OCI-LY7 (cell line): ENCODE measurements around the gene MILR1. TPM values are rescaled to one million over a fixed set of nuclear protein-coding genes. Genes with fewer than 3 reads are reported as not detected.

Experiments used
- BruUV-seq: library from RNA; stranded (reverse); fragments of 400-500 nt; replicated peaks from 2 replicates; lab custom pipeline; 2021; lab: Mats Ljungman, UMichigan
- CTCF ChIA-PET: fragments of 300-600 bp; sonication (Branson Sonifier 250); formaldehyde crosslinking; loops from one replicate; lab custom pipeline; 2022; ENCODE audit warnings: antibody characterized with exemption; ENCODE audit not compliant: unreplicated experiment; lab: Charles Lee
- POLR2A ChIA-PET: fragments of 300-600 bp; sonication (Branson Sonifier 250); formaldehyde crosslinking; loops from one replicate; lab custom pipeline; 2022; ENCODE audit warnings: antibody characterized with exemption; lab: Charles Lee
- DNase-seq: peaks from one replicate; pipeline ENCODE4 v3.0.0-alpha.2; 2015; ENCODE audit warnings: low spot score
- H2AFZ ChIP-seq: fragments of 200-600 bp; sonication (generic), shearing (Covaris generic); 2 replicates; pipeline ENCODE4 v1.6.1; 2014; ENCODE audit warnings: mild to moderate bottlenecking, antibody characterized with exemption, low read length, moderate library complexity
- H3K27ac ChIP-seq: fragments of 200-600 bp; sonication (generic); 2 replicates; pipeline ENCODE4 v1.5.1; 2014; ENCODE audit warnings: mixed run types, low read depth, mild to moderate bottlenecking, moderate library complexity, low read length, inconsistent platforms; ENCODE audit not compliant: poor library complexity, severe bottlenecking
- H3K36me3 ChIP-seq: fragments of 200-600 bp; sonication (generic); 2 replicates; pipeline ENCODE4 v1.6.1; 2014; ENCODE audit warnings: mild to moderate bottlenecking, antibody characterized with exemption, low read length, moderate library complexity, mixed read lengths; ENCODE audit not compliant: insufficient read depth
- H3K4me1 ChIP-seq: fragments of 200-600 bp; sonication (generic); 2 replicates; pipeline ENCODE4 v1.5.1; 2014; ENCODE audit warnings: mild to moderate bottlenecking, low read length; ENCODE audit not compliant: insufficient read depth, poor library complexity, severe bottlenecking
- H3K4me2 ChIP-seq: fragments of 200-600 bp; sonication (generic); 2 replicates; pipeline ENCODE4 v1.6.1; 2014; ENCODE audit warnings: mild to moderate bottlenecking, low read length
- H3K4me3 ChIP-seq: fragments of 200-600 bp; sonication (generic); 2 replicates; pipeline ENCODE4 v1.5.1; 2014; ENCODE audit warnings: mild to moderate bottlenecking, low read depth, low read length; ENCODE audit not compliant: poor library complexity, severe bottlenecking
- H3K79me2 ChIP-seq: fragments of 200-600 bp; sonication (generic); 2 replicates; pipeline ENCODE4 v1.6.1; 2016; ENCODE audit warnings: low read depth, mild to moderate bottlenecking, low read length, moderate library complexity, mixed read lengths; ENCODE audit not compliant: insufficient read depth
- H3K9me2 ChIP-seq: fragments of 200-600 bp; sonication (generic); 2 replicates; pipeline ENCODE4 v1.6.1; 2016; ENCODE audit warnings: mild to moderate bottlenecking, low read length, mixed read lengths; ENCODE audit not compliant: insufficient read depth
- H3K9me3 ChIP-seq: fragments of 200-600 bp; sonication (generic); 2 replicates; pipeline ENCODE4 v1.6.1; 2014; ENCODE audit warnings: mild to moderate bottlenecking, mixed run types, low read length, mixed read lengths
- H4K20me1 ChIP-seq: fragments of 200-600 bp; sonication (generic); 2 replicates; pipeline ENCODE4 v1.6.1; 2014; ENCODE audit warnings: mild to moderate bottlenecking, antibody characterized with exemption, low read length, moderate library complexity, mixed read lengths; ENCODE audit not compliant: insufficient read depth
- CTCF ChIP-seq: fragments of 200-600 bp; sonication (generic); conservative IDR thresholded peaks from 2 replicates; pipeline ENCODE4 v1.5.1; 2014; ENCODE audit warnings: mild to moderate bottlenecking, antibody characterized with exemption, low read length, moderate library complexity, mixed read lengths
- EZH2phosphoT487 ChIP-seq: fragments of 200-600 bp; sonication (generic); IDR thresholded peaks from 2 replicates; pipeline ENCODE4 v1.6.1; 2018; ENCODE audit warnings: low read depth, borderline replicate concordance, mild to moderate bottlenecking, mixed run types, antibody characterized with exemption, low read length, moderate library complexity, mixed read lengths
- intact Hi-C: fragments of 100-400 bp; cut with micrococcal nuclease; formaldehyde crosslinking; loops from one replicate; pipeline ENCODE4 v1.10.0; 2022; ENCODE audit not compliant: unreplicated experiment
- total RNA-seq, 2 experiments: library from RNA; depleted of rRNA in 1 of 2; stranded (reverse); fragments of >200 nt in 1 of 2; shearing (Covaris generic) in 1 of 2; gene quantifications; 2 replicates each; pipeline ENCODE4 v1.2.3, GENCODE V29; 2014 to 2022

The MILR1 gene
- total RNA-seq, 2 experiments from 2014 or later: 68.7 to 101 TPM

GRCh38 chr17:64488301-64488700 is 39.4 kb downstream of the MILR1 start:
- Histone ChIP-seq H3K4me3 (no peak overlapping the region), H3K4me2 (no peak overlapping the region), H3K79me2 (peaks cover 22% of the 10 kb centered on the region; the same call in 1 of the 2 replicates), H3K27ac (no peak overlapping the region), H4K20me1 (no peaks in the 10 kb centered on the region), H2AFZ (no peak overlapping the region), H3K9me2 (no peaks in the 10 kb centered on the region), H3K9me3 (no peaks in the 10 kb centered on the region; the same call in 1 of the 2 replicates), H3K4me1 (peaks cover 7% of the 10 kb centered on the region), H3K36me3 (peaks cover 99% of the 10 kb centered on the region)
- intact Hi-C loops: no loop called here
- DNase-seq: no peak
- ChIA-PET POLR2A (interaction anchor here (1.0 kb wide), 1 partner anchor 13 kb away, joined by 3 read pairs; no protein-coding TSS in a partner anchor), CTCF (no interaction called here)
- BruUV-seq: no TSS peak
- TF ChIP-seq EZH2phosphoT487 (no peak), CTCF (no peak)

GRCh38 chr17:64491034-64491860 is 42.3 kb downstream of the MILR1 start:
- intact Hi-C loops: loop anchor here (1.0 kb wide), 1 partner anchor 71 kb away; no protein-coding TSS in a partner anchor
- Histone ChIP-seq H3K9me2 (no peaks in the 10 kb centered on the region), H3K4me1 (peaks cover 14% of the 10 kb centered on the region), H3K9me3 (no peaks in the 10 kb centered on the region; the same call in 1 of the 2 replicates), H3K27ac (no peak overlapping the region), H4K20me1 (peaks cover 5% of the 10 kb centered on the region; the same call in 1 of the 2 replicates), H3K4me2 (no peak overlapping the region), H3K4me3 (no peak overlapping the region), H3K79me2 (peaks cover 52% of the 10 kb centered on the region), H3K36me3 (peaks cover 84% of the 10 kb centered on the region), H2AFZ (no peak overlapping the region)
- ChIA-PET CTCF (interaction anchor here (1.1 kb wide), 1 partner anchor 70 kb away, joined by 8 read pairs; no protein-coding TSS in a partner anchor), POLR2A (interaction anchor here (0.6 to 0.7 kb wide), 2 partner anchors 9 kb away, joined by 3 read pairs; no protein-coding TSS in a partner anchor)
- peak; percentile 52 for DNase-seq
- peak; percentile 81 for TF ChIP-seq CTCF
- no peak for TF ChIP-seq EZH2phosphoT487
- BruUV-seq: no TSS peak
